Jurkat, Clone E6-1 (cell line): ENCODE results near the gene UBE2D4.

Source experiments
- DNase-seq: peaks from one replicate; pipeline ENCODE4 v3.0.0-alpha.2; 2011; ENCODE audit warnings: low read depth, low spot score
- H3K4me3 ChIP-seq: 2 replicates; pipeline ENCODE4 v1.5.1; 2011; ENCODE audit warnings: mild to moderate bottlenecking, low read length, control low read depth, moderate library complexity

Gene UBE2D4

DNA sequence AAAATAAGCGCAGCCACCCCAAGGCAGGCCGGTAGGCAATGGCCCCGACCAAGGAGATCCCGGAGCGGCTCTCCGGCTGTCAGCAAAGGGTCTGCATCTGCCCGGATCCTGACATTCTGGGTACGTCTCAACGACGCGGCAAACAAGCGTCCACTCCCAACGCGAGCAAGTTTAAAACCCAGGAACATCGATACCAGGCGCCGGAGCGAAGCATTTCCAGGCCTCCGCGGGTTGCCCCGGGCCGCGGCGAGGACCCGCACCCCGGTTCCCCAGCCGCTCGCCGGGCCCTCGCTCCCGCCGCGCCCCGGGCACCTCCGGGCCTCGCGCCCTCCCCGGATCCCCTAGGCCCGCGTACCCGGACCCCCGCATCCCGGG, 20.3 kb upstream of the UBE2D4 start:
- peak overlapping the region; percentile 71 for H3K4me3 ChIP-seq
- DNase-seq: no peak

DNA sequence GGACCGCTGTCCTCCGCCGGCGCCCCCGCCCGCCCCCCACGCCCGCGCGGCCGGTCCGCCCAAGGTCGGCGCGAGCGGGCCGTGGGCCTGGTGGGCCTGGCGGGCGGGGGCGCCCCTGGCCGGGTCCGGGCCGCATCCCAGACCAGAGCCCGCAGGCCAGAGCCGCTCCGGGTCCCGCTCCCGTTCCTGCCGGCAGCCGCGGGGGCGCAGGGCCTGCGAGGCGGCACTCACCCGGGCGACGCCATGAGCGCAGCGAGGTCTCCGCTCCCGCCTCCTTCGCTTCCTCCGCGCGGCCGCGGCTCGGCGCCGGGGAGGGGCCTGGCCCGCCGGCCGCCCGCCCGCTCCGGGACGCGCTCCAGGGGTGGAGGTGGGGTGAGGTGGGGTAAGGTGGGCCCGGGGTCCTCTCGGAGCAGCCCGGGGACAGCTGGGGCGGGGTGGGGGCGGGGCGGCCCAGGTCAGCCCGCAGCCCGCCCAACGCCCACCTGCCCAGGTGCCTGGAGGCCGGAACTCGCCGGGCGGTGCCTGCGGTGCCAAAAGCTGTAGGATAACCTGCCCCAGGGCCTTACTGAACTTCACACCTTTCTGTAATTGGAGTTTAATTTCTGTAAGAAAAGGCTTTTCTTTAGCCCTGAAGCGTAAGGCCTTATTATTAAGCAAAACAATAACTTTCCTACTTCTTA, 19.8 kb upstream of the UBE2D4 start, which contains the start of gene URGCP:
Gene URGCP, minus strand, starts transcription at position 266 of the 680 bp plus-strand sequence. Its CDS starts 21 bp downstream, at position 245.
- peak within 1 kb of the TSS; percentile 71 for H3K4me3 ChIP-seq
- DNase-seq: no peak

DNA sequence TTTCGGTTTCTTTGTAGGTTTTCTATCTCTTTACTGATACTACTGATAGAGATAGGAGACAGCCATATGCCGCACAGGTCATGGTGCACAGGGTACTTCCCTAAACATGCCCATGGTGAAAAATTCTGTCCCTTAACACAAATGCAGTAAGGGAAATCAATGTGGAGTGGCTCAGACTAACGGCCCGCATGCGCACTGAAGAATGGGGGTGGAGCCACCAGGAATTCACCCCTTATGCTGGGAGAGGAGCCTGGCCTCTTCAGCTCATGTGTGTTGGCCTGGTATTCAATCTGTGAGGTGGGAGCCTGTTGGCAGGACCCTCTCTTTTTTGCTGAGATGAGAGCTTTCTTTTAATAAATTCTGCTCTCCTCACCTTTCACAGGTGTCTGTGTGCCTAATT, 11.4 kb upstream of the UBE2D4 start:
- no peak for DNase-seq
- no peak overlapping the region for H3K4me3 ChIP-seq

DNA sequence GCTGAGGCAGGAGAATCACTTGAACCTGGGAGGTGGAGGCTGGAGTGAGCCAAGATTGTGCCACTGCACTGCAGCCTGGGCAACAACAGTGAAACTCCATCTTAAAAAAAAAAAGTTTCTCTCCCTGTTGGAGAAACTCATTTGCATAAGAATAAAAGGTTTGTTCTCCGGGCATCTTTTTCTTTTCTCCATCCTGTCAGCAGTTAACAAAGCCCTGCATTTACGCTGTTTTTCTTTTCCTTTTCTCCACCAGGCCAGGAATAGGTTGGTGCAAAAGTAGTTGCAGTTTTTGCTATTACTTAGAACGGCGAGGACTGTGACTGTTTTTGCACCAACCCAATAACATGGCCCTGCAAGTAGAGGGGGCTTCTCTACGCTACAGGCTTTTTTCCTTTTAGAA, 10.3 kb upstream of the UBE2D4 start:
- no peak for DNase-seq
- H3K4me3 ChIP-seq: no peak overlapping the region

DNA sequence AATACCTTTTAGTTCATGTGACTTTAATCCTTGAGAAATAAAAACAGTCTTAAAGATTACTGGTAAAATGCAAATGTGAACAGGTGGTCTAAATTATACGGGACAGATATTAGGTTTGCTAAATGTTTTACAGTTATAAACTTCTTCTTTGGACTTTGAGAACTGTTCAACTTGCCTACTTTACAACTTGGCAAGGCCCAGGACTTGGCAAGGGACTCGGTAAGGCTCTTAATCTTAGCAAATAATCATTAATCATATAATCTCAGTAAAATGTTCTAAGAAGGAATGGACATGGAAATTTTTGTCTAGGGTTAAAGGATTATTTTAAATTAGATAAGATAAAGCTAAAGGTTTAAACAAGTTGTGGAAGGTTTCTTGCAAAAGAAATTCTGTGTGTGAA, 4.8 kb upstream of the UBE2D4 start:
- H3K4me3 ChIP-seq: no peak overlapping the region
- no peak for DNase-seq

DNA sequence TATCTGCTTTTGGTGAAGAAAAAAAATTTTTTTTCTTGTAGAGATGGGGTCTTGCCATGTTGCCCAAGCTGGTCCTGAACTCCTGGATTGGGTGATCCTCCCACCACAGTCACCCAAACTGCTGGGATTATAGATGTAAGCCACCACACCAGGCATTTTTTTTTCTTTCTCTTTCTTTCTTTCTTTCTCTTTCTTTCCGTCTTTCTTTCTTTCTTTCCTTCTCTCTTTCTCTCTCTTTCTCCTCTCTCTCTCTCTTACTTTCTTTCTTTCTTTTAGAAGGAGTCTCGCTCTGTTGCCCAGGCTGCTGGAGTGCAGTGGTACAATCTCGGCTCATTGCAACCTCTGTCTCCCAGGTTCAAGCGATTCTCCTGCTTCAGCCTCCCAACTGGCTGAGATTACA, 3.5 kb upstream of the UBE2D4 start:
- H3K4me3 ChIP-seq: no peak overlapping the region
- no peak for DNase-seq

DNA sequence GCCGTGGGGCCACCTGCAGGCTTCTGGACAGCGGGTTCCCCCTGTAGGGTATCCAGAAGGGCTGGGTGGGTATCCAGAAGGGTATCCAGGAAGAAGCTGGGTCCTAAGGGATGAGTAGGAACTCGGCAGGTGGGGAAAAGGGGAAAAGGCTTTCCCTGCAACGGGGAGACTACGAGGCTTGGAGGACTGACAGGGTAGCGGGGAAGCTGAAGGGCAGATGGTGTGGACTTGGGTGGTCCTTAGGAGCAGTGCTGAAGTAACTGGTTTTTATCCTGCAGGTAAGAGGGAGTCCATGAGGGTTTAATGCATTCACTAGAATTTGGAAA, 525 bp downstream of the UBE2D4 start:
- peak overlapping the region; percentile 79 for H3K4me3 ChIP-seq
- no peak for DNase-seq

DNA sequence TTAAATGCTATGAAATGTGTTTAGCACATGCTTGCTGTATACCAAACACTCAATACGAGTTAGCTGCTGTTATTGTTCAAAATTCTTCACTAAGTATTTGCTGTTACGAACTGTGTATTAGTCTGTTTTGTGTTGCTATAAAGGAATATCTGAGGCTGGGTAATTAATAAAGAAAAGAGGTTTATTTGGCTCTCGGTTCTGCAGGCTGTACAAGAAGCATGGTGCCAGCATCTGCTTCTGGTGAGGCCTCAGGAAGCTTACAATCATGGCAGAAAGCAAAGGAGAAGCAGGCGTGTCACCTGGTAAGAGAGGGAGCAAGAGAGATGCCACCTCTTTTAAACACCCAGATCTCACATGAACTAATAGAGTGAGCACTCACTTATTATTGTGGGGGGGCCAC, 1.6 kb downstream of the UBE2D4 start:
- H3K4me3 ChIP-seq: no peak overlapping the region
- DNase-seq: no peak

DNA sequence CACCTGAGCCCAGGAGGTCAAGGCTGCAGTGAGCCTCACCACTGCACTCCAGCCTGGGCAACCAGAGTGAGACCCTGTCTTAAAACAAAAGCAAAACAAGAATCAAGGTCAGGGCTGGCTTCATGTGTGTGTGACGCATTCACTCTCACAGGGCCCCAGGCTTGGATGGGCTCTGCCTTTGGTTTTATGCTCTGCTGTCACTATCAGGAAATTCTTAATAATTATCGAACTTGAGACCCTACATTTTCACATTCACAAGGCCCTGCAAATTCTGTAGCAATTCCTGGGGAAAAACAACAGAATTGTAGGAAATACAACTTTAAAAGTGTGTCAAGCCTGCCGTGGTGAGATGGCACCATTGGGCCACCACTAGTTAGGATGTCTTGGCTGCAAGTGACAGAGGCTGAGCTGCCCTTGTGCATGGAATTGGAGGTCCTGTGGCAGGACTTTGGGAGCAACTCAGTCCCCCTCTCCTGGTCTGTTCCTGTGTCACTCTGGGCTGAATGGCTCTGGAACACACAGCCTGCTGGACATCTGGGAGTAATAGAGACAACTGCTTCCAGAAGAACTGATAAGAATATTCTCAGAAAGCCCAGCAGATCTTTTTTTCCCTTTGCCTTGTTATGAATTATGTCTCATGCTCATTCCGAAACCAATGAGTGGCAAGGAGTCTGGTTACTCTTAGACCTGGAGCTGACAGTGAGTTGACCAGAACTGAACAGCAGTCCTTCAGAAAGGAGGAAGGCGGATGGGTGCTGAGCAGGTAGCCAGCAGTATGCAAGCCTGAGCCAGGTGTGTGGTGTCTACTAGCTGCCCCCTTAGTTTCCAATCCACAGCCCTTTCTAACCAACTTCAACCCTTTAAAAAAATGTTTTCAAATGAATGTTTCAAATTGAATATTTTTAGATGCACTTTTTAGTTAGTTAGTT, 3.6 kb downstream of the UBE2D4 start:
- H3K4me3 ChIP-seq: no peak overlapping the region
- no peak for DNase-seq

DNA sequence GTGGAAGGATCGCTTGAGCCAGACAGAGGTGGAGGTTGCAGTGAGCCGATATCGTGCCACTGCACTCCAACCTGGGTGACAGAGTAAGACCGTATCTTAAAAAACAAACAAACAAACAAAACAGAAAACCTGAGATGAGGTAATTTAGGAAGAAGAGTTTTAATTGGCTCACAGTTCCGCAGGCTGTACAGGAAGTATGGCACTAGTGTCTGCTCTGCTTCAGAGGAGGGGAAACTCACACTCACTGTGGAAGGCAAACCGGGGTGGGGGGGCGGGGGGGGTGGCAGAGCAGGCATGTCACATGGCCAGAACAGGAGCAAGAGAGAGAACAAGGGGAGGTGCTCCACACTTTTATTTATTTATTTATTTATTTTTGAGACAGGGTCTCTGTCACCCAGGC, 5.1 kb downstream of the UBE2D4 start:
- no peak for DNase-seq
- H3K4me3 ChIP-seq: no peak overlapping the region

DNA sequence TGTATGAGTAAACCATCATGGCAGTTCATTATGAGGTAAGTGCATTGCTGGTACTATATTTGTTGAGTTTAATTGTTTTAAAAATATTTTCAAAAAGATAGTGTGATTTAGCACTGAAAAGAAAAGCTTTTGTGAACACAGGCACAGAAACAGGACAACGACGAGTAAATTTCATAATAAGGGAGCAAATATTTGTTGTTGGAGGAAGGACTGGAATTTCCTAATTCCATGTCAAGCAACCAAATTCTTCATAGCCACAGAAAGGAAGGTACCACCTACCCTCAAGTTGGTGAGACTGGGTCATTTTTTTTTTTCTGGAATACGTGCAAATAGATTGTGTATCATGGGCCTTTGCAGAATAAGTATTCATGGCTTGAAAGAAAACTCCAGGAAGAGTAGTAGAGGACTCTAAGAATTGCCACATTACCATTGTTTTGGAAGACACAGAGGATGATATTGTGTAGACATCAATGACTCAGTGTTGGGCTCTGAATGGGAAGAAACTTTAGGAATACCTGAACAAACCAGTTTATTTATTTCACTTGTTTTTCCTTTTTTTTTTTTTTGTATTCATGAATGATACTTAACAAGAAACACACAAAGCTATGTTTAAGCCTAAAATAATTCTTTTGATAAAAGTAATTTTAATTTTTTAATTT, 7.8 kb downstream of the UBE2D4 start:
- DNase-seq: no peak
- H3K4me3 ChIP-seq: no peak overlapping the region

DNA sequence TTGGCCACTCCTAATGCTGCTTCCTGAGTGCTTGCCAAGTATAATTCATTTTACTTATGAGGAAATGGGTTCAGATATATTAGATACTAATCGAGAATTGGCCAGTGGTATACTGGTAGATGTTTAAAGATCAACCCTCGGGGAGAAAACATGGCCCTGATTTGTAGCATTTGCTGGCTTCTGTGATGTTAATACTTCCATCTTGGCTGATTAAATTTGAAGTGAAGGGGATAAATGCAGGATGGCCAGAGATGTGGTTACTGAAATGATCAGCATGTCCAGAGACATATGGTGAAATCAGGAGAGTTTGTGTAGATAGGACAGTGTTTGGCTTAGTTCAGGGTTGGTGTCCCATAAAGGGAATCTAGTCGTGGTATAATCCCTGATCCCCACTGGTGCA, 11.2 kb downstream of the UBE2D4 start:
- no peak for DNase-seq
- H3K4me3 ChIP-seq: no peak overlapping the region

DNA sequence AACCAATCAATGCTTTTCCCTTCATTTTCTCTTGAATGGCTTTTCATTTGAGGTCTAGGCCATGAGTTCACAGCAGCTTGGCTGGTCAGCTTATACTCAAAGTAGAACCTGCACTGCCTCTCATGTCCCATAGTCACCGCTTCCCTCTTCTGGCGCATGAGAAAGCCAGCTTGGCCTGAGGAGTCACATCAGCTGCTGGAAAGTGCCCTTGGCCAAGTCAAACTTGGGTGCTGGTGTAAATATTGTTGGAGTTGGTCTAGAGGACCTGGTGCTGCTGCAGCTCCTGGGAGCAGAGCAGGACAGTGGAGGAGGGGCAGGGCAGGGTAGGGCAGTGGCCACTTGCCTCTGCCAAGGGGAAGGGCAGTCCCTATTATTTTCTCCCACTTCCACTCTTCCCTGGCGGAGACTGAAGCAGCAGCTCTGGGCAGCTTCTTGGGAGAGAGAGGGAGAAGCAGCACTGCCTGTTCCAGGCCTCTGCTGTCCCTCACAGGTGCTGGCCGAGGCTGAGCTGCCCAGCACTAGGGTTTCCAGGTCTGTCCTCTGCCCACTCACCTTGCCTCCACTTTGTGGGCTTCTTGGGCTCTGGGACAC, 12.8 kb downstream of the UBE2D4 start:
- DNase-seq: no peak
- no peak overlapping the region for H3K4me3 ChIP-seq

DNA sequence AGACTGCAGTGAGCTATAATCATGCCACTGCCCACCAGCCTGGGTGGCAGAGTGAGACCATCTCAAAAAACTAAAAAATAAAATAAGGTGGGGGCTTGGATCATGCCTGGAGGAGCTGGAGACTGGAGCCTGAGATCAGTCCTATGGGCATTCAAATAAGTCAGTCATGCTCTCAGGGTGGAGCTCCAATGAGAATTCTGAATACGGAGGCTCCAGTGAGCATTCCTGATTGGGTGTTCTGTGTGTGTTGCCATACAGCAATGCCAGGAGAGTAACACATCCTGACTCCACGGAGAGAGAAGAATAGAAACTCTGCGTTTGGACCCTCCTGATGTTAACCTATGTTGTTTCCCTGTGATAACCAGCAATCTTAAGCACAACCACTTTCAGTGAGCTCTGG, 16.0 kb downstream of the UBE2D4 start:
- H3K4me3 ChIP-seq: no peak overlapping the region
- no peak for DNase-seq

DNA sequence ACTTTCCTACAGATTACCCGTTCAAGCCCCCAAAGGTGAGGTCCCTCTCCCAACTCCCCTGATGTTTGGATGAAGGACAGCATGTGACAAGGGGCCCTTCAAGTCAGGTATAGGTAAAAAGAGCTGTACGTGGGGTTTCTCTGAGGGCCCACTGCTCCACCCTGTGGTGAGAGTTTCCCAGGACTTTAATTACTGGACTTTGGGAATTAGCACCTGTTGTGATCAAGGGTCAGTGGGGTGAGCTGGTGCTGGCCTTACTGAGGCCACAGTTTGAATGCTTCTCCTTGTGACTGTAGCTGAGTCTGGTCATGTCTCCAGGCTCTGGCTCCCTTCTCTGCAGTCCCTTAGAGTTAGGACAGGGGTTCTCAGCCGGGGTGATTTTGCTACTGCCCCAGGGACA, 16.8 kb downstream of the UBE2D4 start:
- DNase-seq: no peak
- no peak overlapping the region for H3K4me3 ChIP-seq

DNA sequence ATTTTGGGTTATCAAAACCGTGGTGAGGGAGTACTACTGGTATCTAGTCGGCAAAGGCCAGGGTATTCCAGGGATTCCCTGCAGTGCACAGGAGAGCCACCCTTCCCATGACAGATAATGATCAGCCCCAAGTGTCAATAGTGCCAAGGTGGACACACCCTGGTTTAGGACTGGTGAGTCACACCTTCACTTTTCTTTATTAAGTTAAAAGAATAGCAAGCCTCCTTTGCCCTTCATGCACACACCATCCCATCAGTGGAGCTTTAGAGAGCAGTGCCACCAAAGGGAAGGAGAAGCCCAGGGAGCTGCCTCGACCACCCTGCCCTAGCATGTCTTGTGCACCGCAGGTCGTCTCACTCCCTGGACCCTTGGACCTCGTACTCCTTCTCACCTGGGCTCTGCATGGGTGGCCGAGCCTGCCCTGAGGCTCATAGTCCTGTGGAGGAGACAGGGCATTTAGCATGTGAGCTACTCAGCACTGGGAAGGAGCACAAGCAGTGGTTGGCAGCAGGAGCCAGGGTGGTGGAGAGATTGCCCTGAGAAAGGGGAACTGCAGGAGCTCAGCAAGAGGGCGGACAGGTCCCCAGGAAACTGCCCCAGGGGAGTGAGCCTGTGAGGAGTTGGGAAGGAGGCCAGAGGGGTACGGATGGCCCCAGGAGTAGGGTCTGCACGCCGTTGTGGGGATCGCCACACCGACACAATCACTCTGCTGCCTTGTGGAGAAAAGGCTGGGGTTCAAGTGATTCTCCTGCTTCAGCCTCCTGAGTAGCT, 17.4 kb downstream of the UBE2D4 start:
- no peak for DNase-seq
- H3K4me3 ChIP-seq: no peak overlapping the region

DNA sequence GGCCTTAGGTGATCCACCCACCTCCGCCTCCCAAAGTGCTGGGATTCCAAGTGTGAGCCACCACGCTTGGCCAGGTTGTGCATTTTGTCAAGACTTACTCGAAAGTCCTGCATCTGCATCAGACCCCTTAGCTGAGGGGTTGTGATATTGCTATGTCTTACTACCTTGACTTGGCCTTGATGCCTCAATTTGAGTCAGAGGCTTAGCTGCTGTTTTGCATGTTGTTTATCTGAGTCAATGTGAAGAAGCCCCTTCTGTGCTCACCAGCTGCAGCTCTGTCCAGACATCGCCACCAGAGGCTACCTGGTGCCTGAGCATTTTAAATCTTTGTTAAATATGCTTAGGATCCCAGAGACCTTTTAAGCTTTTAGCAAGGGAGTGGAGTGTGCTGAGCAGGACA, 18.1 kb downstream of the UBE2D4 start:
- H3K4me3 ChIP-seq: no peak overlapping the region
- DNase-seq: no peak

DNA sequence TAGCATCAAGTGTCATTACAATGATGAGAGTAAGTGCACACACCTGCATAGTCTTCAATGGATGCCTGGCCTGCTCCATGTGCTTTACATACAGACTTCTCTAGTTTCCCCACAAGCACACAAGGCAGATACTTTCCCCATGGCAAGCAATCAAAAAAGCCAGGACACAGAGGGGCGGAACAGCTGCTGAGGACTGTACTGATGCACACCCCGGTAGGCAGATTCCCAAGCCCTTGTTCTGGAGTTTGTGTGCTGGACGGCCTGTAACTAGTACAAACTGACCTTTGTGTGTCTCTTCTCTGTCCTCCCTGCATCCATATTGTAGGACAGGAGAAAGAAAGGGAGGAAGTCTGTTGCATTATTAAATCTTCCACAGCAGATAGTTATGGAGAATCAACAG, 25.8 kb downstream of the UBE2D4 start:
- H3K4me3 ChIP-seq: no peak overlapping the region
- DNase-seq: no peak

DNA sequence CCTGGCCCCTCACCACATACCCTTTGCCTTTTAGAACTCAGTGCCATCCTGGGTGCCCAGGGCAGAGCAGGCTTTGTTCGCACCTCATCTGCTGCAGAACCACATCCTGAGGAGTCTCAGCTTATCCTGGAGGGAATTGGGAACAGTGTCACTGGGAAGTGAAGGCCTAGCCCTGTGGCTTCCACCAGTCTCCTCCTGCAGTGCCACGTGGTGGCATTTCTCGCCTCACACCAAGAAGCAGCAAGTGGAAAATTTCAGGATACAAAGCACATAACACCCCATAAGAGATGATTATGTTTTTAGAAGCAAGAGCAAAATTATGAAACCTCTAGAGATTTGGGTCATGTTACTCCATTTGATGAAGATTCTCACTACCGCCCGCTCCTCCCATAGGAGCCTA, 26.8 kb downstream of the UBE2D4 start:
- H3K4me3 ChIP-seq: no peak overlapping the region
- DNase-seq: no peak
